SK-N-SH (cell line): ENCODE results near the gene GABRB1.

Source experiments
- CHD2 ChIP-seq: fragments of 150-350 bp; IDR thresholded peaks from 2 replicates; pipeline ENCODE4 v1.6.1; 2018; ENCODE audit warnings: low read length; ENCODE audit not compliant: partially characterized antibody
- EP300 ChIP-seq, 2 experiments: IDR thresholded peaks; 2 replicates each; pipeline versions ENCODE4 v1.4.0 to v1.6.1; 2012; ENCODE audit warnings: borderline replicate concordance in 1 of 2, low read depth in 1 of 2, low read length in 1 of 2
- USF2 ChIP-seq: fragments of 150-350 bp; IDR thresholded peaks from 2 replicates; pipeline ENCODE4 v1.6.1; 2017; ENCODE audit warnings: antibody characterized with exemption, low read length, low read depth, borderline replicate concordance

GRCh38 chr4:47209833-47210232 lies 178.5 kb downstream of the GABRB1 start:
- TF ChIP-seq CHD2 (no peak), USF2 (no peak), EP300 (IDR thresholded peaks at IDR 0.05; ENCODE audit: borderline replicate concordance in 1 of 2, low read depth in 1 of 2, low read length in 1 of 2) (peak in 1 of 2 experiments; percentile 90; a peak in 2 of 4 replicates)
